MCF 10A (cell line): Measurements from ENCODE around the gene TIE1. TPM values are rescaled to one million over a fixed set of nuclear protein-coding genes. Genes with fewer than 3 reads are reported as not detected.
A peak's percentile ranks its signal among the peaks of the same experiment; 100 is the strongest.

Source experiments
- BruUV-seq: library from RNA; stranded (reverse); fragments of 400-500 nt; replicated peaks from 2 replicates; lab custom pipeline; 2021; lab: Mats Ljungman, UMichigan
- CTCF ChIA-PET: fragments of 300-600 bp; sonication (Branson Sonifier 250); formaldehyde crosslinking; extraction: SDS; loops from one replicate; lab custom pipeline; 2021; ENCODE audit warnings: antibody characterized with exemption, inconsistent platforms; lab: Yijun Ruan, JAX
- POLR2A ChIA-PET: fragments of 300-600, 350-650 bp; sonication (Branson Sonifier 250); formaldehyde crosslinking; extraction: SDS; loops from one replicate; lab custom pipeline; 2020; ENCODE audit warnings: antibody characterized with exemption, inconsistent platforms; lab: Yijun Ruan, JAX
- DNase-seq: peaks from one replicate; pipeline ENCODE4 v3.0.0-alpha.2; 2018; ENCODE audit not compliant: unreplicated experiment
- H3K27ac Mint-ChIP-seq: one replicate; pipeline ENCODE4 v1.8.0; 2022; ENCODE audit warnings: mild to moderate bottlenecking, low read depth, mixed read lengths; ENCODE audit not compliant: unreplicated experiment
- H3K27me3 Mint-ChIP-seq: one replicate; pipeline ENCODE4 v1.8.0; 2022; ENCODE audit warnings: mixed read lengths; ENCODE audit not compliant: insufficient read depth, unreplicated experiment
- H3K36me3 Mint-ChIP-seq: one replicate; pipeline ENCODE4 v1.8.0; 2022; ENCODE audit warnings: mild to moderate bottlenecking, moderate library complexity, mixed read lengths; ENCODE audit not compliant: insufficient read depth, unreplicated experiment
- H3K4me1 Mint-ChIP-seq: one replicate; pipeline ENCODE4 v1.8.0; 2022; ENCODE audit warnings: mixed read lengths; ENCODE audit not compliant: insufficient read depth, unreplicated experiment
- H3K4me3 Mint-ChIP-seq: one replicate; pipeline ENCODE4 v1.8.0; 2022; ENCODE audit warnings: mild to moderate bottlenecking, moderate library complexity, mixed read lengths; ENCODE audit not compliant: unreplicated experiment
- H3K9me3 Mint-ChIP-seq: one replicate; pipeline ENCODE4 v1.8.0; 2022; ENCODE audit warnings: mixed read lengths; ENCODE audit not compliant: unreplicated experiment
- intact Hi-C: fragments of 100-400 bp; cut with micrococcal nuclease; formaldehyde crosslinking; loops from 2 replicates; pipeline ENCODE4 v1.14.1; 2022
- total RNA-seq: library from RNA; stranded (reverse); gene quantifications from 2 replicates; pipeline ENCODE4 v1.2.3, GENCODE V29; 2022
- TF ChIP-seq, protein P1 (sequence below): fragments of 200-600 bp; IDR thresholded peaks from one replicate; pipeline ENCODE4 v1.8.0; 2022; ENCODE audit warnings: antibody characterized with exemption, mild to moderate bottlenecking; ENCODE audit not compliant: unreplicated experiment

The TIE1 gene
- total RNA-seq, 1 experiment from 2014 or later: not detected

DNA sequence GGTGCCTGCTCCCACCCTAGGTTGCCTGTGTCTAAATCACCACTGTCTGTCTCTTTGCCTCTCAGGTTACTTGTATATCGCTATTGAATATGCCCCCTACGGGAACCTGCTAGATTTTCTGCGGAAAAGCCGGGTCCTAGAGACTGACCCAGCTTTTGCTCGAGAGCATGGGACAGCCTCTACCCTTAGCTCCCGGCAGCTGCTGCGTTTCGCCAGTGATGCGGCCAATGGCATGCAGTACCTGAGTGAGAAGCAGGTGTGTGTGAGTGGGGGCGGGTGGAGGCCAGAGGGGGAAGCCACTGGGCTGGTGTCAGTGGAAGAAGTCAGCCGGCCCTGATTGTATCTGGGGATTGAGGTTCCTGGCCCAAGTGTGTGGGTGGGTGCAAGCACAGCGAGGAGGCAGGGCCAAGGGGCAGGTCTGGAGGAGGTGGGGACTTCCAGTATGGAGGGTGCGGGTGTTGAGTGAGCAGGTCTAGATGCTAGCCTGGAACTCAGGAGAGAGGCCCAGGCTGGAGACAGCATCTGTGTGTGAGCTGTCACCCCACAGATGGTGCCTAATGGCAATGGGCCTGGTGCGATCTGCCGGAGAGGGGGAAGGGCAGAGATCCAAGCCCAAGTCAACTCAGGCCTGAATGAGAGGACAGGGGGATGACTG, 17.2 kb downstream of the TIE1 start:
- H3K4me3 Mint-ChIP-seq: no peak overlapping the region
- no TSS peak for BruUV-seq
- no peak for DNase-seq
- CTCF ChIA-PET: no interaction called here
- no peaks in the 10 kb centered on the region for H3K27me3 Mint-ChIP-seq
- H3K9me3 Mint-ChIP-seq: no peaks in the 10 kb centered on the region
- intact Hi-C loops: no loop called here
- TF ChIP-seq, protein P1, sequence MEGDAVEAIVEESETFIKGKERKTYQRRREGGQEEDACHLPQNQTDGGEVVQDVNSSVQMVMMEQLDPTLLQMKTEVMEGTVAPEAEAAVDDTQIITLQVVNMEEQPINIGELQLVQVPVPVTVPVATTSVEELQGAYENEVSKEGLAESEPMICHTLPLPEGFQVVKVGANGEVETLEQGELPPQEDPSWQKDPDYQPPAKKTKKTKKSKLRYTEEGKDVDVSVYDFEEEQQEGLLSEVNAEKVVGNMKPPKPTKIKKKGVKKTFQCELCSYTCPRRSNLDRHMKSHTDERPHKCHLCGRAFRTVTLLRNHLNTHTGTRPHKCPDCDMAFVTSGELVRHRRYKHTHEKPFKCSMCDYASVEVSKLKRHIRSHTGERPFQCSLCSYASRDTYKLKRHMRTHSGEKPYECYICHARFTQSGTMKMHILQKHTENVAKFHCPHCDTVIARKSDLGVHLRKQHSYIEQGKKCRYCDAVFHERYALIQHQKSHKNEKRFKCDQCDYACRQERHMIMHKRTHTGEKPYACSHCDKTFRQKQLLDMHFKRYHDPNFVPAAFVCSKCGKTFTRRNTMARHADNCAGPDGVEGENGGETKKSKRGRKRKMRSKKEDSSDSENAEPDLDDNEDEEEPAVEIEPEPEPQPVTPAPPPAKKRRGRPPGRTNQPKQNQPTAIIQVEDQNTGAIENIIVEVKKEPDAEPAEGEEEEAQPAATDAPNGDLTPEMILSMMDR: no peak
- no peaks in the 10 kb centered on the region for H3K36me3 Mint-ChIP-seq
- POLR2A ChIA-PET: no interaction called here
- no peaks in the 10 kb centered on the region for H3K4me1 Mint-ChIP-seq
- peak overlapping the region; percentile 46 for H3K27ac Mint-ChIP-seq

DNA sequence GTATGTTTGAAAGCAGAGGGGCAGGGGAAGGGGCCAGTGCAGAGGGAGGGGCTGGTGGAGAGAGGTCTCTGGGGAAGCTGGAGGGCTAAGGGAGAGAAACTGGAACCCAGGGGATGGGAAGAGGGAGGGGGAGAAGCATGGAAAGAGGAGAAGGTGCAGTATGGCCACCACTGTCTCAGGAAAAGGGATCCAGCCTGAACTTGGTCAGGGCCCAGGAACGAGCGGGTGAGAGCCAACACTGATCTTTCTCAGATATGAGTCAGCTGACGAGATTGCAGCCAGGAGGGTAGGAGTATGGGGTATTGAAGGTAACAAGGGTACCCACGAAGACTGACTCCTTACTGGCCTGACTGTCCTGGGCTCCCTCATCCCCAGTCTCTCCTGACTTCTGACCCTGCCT, 18.0 kb downstream of the TIE1 start:
- H3K4me3 Mint-ChIP-seq: no peak overlapping the region

GRCh38 chr1:43319288-43319687, 18.5 kb downstream of the TIE1 start:
- H3K27ac Mint-ChIP-seq: no peak overlapping the region
- BruUV-seq: no TSS peak
- peaks cover 1% of the 10 kb centered on the region for H3K36me3 Mint-ChIP-seq
- no peak overlapping the region for H3K4me3 Mint-ChIP-seq
- H3K27me3 Mint-ChIP-seq: no peaks in the 10 kb centered on the region
- peaks cover 4% of the 10 kb centered on the region for H3K9me3 Mint-ChIP-seq
- TF ChIP-seq, protein P1: no peak
- intact Hi-C loops: no loop called here
- POLR2A ChIA-PET: no interaction called here
- CTCF ChIA-PET: no interaction called here
- H3K4me1 Mint-ChIP-seq: no peaks in the 10 kb centered on the region
- no peak for DNase-seq

More for the DNA sequence above, 18.0 kb downstream of the TIE1 start:
- H3K9me3 Mint-ChIP-seq: no peaks in the 10 kb centered on the region
- ChIA-PET CTCF (no interaction called here), POLR2A (no interaction called here)
- no peak for DNase-seq
- BruUV-seq: no TSS peak
- H3K4me1 Mint-ChIP-seq: no peaks in the 10 kb centered on the region
- no peaks in the 10 kb centered on the region for H3K27me3 Mint-ChIP-seq
- TF ChIP-seq, protein P1: no peak
- no peak overlapping the region for H3K27ac Mint-ChIP-seq
- H3K36me3 Mint-ChIP-seq: no peaks in the 10 kb centered on the region
- intact Hi-C loops: no loop called here

GRCh38 chr1:43319766-43320165, 19.0 kb downstream of the TIE1 start:
- TF ChIP-seq, protein P1: no peak
- no peak for DNase-seq
- ChIA-PET POLR2A (interaction anchor here (0.7 kb wide), 1 partner anchor 8 kb away, joined by 3 read pairs; no protein-coding TSS in a partner anchor), CTCF (no interaction called here)
- H3K27me3 Mint-ChIP-seq: no peaks in the 10 kb centered on the region
- intact Hi-C loops: no loop called here
- H3K27ac Mint-ChIP-seq: no peak overlapping the region
- H3K4me1 Mint-ChIP-seq: no peaks in the 10 kb centered on the region
- no TSS peak for BruUV-seq
- no peak overlapping the region for H3K4me3 Mint-ChIP-seq
- H3K36me3 Mint-ChIP-seq: peaks cover 6% of the 10 kb centered on the region
- peaks cover 9% of the 10 kb centered on the region for H3K9me3 Mint-ChIP-seq
